Loucy (cell line): ENCODE measurements around the gene COL17A1.

Experiments
- H2AFZ ChIP-seq: fragments of 200-600 bp; sonication (generic); 2 replicates; pipeline ENCODE4 v1.6.0; 2016; ENCODE audit warnings: antibody characterized with exemption, mild to moderate bottlenecking, low read length, moderate library complexity
- H3F3A ChIP-seq: fragments of 200-600 bp; 2 replicates; pipeline ENCODE4 v1.6.0; 2016; ENCODE audit warnings: antibody characterized with exemption, low read depth, mild to moderate bottlenecking
- H3K27me3 ChIP-seq: fragments of 200-600 bp; sonication (generic); 2 replicates; pipeline ENCODE4 v1.6.1; 2014; ENCODE audit warnings: low read length, mild to moderate bottlenecking; ENCODE audit not compliant: insufficient read depth, poor library complexity, severe bottlenecking
- H3K36me3 ChIP-seq: fragments of 200-600 bp; sonication (generic); 2 replicates; pipeline ENCODE4 v1.6.1; 2016; ENCODE audit warnings: low read length; ENCODE audit not compliant: insufficient read depth
- H3K4me1 ChIP-seq: fragments of 200-600 bp; sonication (generic); 2 replicates; pipeline ENCODE4 v1.5.1; 2014; ENCODE audit warnings: low read length, mild to moderate bottlenecking; ENCODE audit not compliant: insufficient read depth, poor library complexity, severe bottlenecking
- H3K4me2 ChIP-seq: fragments of 200-600 bp; sonication (generic); 2 replicates; pipeline ENCODE4 v1.6.0; 2014; ENCODE audit warnings: antibody characterized with exemption, low read length, low read depth, mild to moderate bottlenecking; ENCODE audit not compliant: poor library complexity, severe bottlenecking
- H3K4me3 ChIP-seq: fragments of 200-600 bp; sonication (generic); 2 replicates; pipeline ENCODE4 v1.5.1; 2014; ENCODE audit warnings: low read length, mild to moderate bottlenecking, mixed read lengths; ENCODE audit not compliant: poor library complexity, severe bottlenecking
- H3K79me2 ChIP-seq: fragments of 200-600 bp; sonication (generic); 2 replicates; pipeline ENCODE4 v1.6.1; 2014; ENCODE audit warnings: low read length; ENCODE audit not compliant: insufficient read depth
- H3K9ac ChIP-seq: fragments of 200-600 bp; sonication (generic); 2 replicates; pipeline ENCODE4 v1.6.0; 2014; ENCODE audit warnings: mild to moderate bottlenecking, low read depth, low read length, moderate library complexity; ENCODE audit not compliant: poor library complexity, severe bottlenecking
- H3K9me2 ChIP-seq: fragments of 200-600 bp; sonication (generic); replicated peaks from 2 replicates; pipeline ENCODE4 v1.6.1; 2016; ENCODE audit warnings: low read depth, low read length, mixed read lengths
- H3K9me3 ChIP-seq: fragments of 200-600 bp; sonication (generic); 2 replicates; pipeline ENCODE4 v1.6.1; 2014; ENCODE audit warnings: mild to moderate bottlenecking, antibody characterized with exemption, low read length, low read depth; ENCODE audit not compliant: insufficient read depth
- H4K20me1 ChIP-seq: fragments of 200-600 bp; sonication (generic); 2 replicates; pipeline ENCODE4 v1.6.0; 2014; ENCODE audit warnings: antibody characterized with exemption, low read length, mild to moderate bottlenecking; ENCODE audit not compliant: insufficient read depth, poor library complexity, severe bottlenecking
- EZH2phosphoT487 ChIP-seq: fragments of 200-600 bp; IDR thresholded peaks from 2 replicates; pipeline ENCODE4 v1.6.1; 2018; ENCODE audit warnings: antibody characterized with exemption, mild to moderate bottlenecking, moderate library complexity, borderline replicate concordance
- TF ChIP-seq, protein P1 (sequence below): fragments of 200-600 bp; sonication (generic); conservative IDR thresholded peaks from 2 replicates; pipeline ENCODE4 v1.5.1; 2014; ENCODE audit warnings: mild to moderate bottlenecking, antibody characterized with exemption, low read length

COL17A1 gene

DNA sequence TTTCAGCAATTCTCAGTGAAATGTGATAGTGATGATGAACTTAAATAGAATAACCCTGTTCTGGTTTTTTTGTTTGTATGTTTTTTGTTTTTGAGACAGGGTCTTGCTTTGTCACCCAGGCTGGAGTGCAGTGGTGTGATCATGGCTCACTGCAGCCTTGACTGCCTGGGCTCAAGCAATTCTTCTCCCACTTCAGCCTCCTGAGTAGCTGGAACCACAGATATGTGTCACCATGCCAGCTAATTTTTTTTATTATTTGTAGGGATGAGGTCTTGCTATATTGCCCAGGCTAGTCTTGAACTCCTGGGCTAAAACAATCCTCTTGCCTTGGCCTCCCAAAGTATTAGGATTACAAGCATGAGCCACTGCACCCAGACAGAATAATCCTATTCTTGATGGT, 14.3 kb upstream of the COL17A1 start:
- Histone ChIP-seq H3F3A (no peaks in the 10 kb centered on the region), H3K36me3 (no peaks in the 10 kb centered on the region), H3K9me2 (no peaks in the 10 kb centered on the region), H3K4me1 (no peaks in the 10 kb centered on the region), H2AFZ (no peak overlapping the region), H3K79me2 (no peaks in the 10 kb centered on the region), H4K20me1 (no peaks in the 10 kb centered on the region), H3K27me3 (no peaks in the 10 kb centered on the region), H3K4me2 (no peak overlapping the region), H3K9ac (no peak overlapping the region), H3K9me3 (peaks cover 12% of the 10 kb centered on the region; the same call in 1 of the 2 replicates), H3K4me3 (no peak overlapping the region)
- no peak for TF ChIP-seq EZH2phosphoT487
- TF ChIP-seq, protein P1, sequence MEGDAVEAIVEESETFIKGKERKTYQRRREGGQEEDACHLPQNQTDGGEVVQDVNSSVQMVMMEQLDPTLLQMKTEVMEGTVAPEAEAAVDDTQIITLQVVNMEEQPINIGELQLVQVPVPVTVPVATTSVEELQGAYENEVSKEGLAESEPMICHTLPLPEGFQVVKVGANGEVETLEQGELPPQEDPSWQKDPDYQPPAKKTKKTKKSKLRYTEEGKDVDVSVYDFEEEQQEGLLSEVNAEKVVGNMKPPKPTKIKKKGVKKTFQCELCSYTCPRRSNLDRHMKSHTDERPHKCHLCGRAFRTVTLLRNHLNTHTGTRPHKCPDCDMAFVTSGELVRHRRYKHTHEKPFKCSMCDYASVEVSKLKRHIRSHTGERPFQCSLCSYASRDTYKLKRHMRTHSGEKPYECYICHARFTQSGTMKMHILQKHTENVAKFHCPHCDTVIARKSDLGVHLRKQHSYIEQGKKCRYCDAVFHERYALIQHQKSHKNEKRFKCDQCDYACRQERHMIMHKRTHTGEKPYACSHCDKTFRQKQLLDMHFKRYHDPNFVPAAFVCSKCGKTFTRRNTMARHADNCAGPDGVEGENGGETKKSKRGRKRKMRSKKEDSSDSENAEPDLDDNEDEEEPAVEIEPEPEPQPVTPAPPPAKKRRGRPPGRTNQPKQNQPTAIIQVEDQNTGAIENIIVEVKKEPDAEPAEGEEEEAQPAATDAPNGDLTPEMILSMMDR, result no peak

DNA sequence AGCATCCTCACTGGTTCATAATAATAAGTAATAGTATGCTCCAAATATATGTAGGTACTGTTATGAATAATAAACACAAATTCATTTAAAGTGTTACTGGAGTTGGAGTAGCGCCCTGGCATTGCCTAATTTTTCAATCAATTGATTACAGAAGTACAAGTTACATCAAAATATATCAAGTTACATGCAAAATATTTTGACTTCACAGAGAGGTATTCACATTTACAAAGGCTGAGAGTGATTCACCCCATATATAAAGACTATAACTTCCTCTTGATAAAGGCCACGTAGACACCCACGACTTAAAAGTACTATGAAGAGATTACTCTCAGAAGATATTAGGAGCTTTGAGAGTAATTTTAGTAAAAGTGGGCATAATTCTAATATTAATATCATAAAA, 13.6 kb upstream of the COL17A1 start:
- H3K36me3 ChIP-seq, result no peaks in the 10 kb centered on the region
- no peaks in the 10 kb centered on the region for H3K9me2 ChIP-seq
- TF ChIP-seq, protein P1, result no peak
- TF ChIP-seq EZH2phosphoT487, result no peak
- no peak overlapping the region for H3K9ac ChIP-seq
- no peaks in the 10 kb centered on the region for H4K20me1 ChIP-seq
- no peaks in the 10 kb centered on the region for H3K27me3 ChIP-seq
- no peak overlapping the region for H3K4me3 ChIP-seq
- no peaks in the 10 kb centered on the region for H3F3A ChIP-seq
- no peaks in the 10 kb centered on the region for H3K79me2 ChIP-seq
- no peaks in the 10 kb centered on the region for H3K4me1 ChIP-seq
- H3K4me2 ChIP-seq, result no peak overlapping the region
- no peak overlapping the region for H2AFZ ChIP-seq
- peaks cover 12% of the 10 kb centered on the region; the same call in 1 of the 2 replicates for H3K9me3 ChIP-seq

DNA sequence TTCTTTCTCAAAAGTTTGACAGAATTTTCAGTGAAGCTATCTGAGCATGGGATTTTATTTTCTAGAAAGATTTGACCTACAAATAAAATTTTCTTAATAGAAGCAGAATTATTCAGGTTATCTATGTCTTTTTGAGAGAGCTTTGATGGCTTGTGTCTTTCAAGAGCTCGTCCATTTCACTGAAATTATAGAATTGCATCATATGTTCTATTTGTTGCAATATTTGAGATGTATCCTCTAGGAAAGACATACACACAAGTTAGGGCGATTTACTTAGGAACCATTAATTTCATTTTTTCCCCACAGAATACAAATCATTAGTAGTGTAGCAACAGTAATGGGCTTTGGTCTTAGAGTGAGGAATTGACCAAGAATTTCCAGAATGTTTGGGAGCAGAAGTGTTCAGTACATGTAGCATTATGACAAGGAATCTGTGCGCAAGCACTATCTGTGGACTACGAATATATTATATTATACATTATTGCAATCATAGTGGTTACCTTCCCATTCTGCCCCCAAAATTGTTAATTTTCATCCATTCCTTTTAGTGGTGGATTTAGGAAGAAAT, 12.8 kb upstream of the COL17A1 start:
- Histone ChIP-seq H3K4me3 (no peak overlapping the region), H3K9me2 (no peaks in the 10 kb centered on the region), H4K20me1 (no peaks in the 10 kb centered on the region), H3K79me2 (no peaks in the 10 kb centered on the region), H3K4me1 (no peaks in the 10 kb centered on the region), H3K9ac (no peak overlapping the region), H2AFZ (no peak overlapping the region), H3F3A (no peaks in the 10 kb centered on the region), H3K4me2 (no peak overlapping the region), H3K27me3 (no peaks in the 10 kb centered on the region), H3K9me3 (peaks cover 12% of the 10 kb centered on the region; the same call in 1 of the 2 replicates), H3K36me3 (no peaks in the 10 kb centered on the region)
- no peak for TF ChIP-seq EZH2phosphoT487
- TF ChIP-seq, protein P1, result no peak
